ENCODE data around the gene AGAP1.
"Not testable (repeated sequence)": the region's sequence is repeated elsewhere in the genome, so short reads cannot be mapped to it uniquely, and the experiment has no call there.

The AGAP1 gene

GRCh38 chr2:236128321-236128720 is 634.5 kb downstream of the AGAP1 start:
- Histone ChIP-seq H3K4me3 (ENCODE audit: low read length in 2 of 2) (no peak overlapping the region), H3K4me1 (ENCODE audit: control insufficient read depth in 2 of 2, insufficient read depth in 2 of 2, low read length in 2 of 2) (no peaks in the 10 kb centered on the region), H3K36me3 (ENCODE audit: control insufficient read depth in 2 of 2, insufficient read depth in 2 of 2, low read length in 2 of 2) (peaks cover 11 to 21% of the 10 kb centered on the region in 2 donors), H3K9ac (ENCODE audit: low read depth in 1 of 2, low read length in 2 of 2) (no peak overlapping the region), H3K27ac (ENCODE audit: low read depth in 2 of 2, low read length in 2 of 2) (no peak overlapping the region), H3K9me3 (ENCODE audit: control insufficient read depth in 2 of 2, low read length in 2 of 2) (no peaks in the 10 kb centered on the region), H3K27me3 (ENCODE audit: control insufficient read depth in 2 of 2, insufficient read depth in 2 of 2, low read length in 2 of 2) (no peaks in the 10 kb centered on the region)

DNA sequence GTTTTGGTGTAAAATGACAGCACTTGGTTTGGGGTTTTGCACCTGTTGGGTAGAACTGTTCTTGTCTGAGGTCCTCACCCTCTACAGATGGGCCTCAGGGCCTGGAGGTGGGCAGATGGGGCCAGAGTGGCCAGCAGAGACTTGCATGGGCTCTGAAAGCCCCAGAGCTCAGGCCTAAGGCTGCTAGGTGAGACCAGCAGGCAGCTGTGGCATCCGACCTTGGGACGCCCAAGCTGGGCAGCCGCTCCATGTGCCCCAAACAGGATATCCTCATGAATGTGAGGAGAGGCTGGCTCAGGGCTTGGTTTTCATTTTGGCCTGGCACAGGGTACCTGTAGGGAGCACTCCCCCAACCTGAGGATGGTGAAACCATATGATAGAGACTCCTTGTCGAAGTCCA is 636.1 kb downstream of the AGAP1 start:
- no peaks in the 10 kb centered on the region for H3K9me3 ChIP-seq (ENCODE audit: control insufficient read depth in 2 of 2, low read length in 2 of 2)
- H3K9ac ChIP-seq (ENCODE audit: low read depth in 1 of 2, low read length in 2 of 2): no peak overlapping the region
- no peaks in the 10 kb centered on the region for H3K27me3 ChIP-seq (ENCODE audit: control insufficient read depth in 2 of 2, insufficient read depth in 2 of 2, low read length in 2 of 2)
- H3K4me3 ChIP-seq (ENCODE audit: low read length in 2 of 2): no peak overlapping the region
- no peak overlapping the region for H3K27ac ChIP-seq (ENCODE audit: low read depth in 2 of 2, low read length in 2 of 2)
- H3K4me1 ChIP-seq (ENCODE audit: control insufficient read depth in 2 of 2, insufficient read depth in 2 of 2, low read length in 2 of 2): no peaks in the 10 kb centered on the region
- H3K36me3 ChIP-seq (ENCODE audit: control insufficient read depth in 2 of 2, insufficient read depth in 2 of 2, low read length in 2 of 2): peaks cover 3 to 10% of the 10 kb centered on the region in 2 donors

- H3K4me1 ChIP-seq (ENCODE audit: control insufficient read depth in 2 of 2, insufficient read depth in 2 of 2, low read length in 2 of 2): no peaks in the 10 kb centered on the region
- H3K27me3 ChIP-seq (ENCODE audit: control insufficient read depth in 2 of 2, insufficient read depth in 2 of 2, low read length in 2 of 2): no peaks in the 10 kb centered on the region
- no peaks in the 10 kb centered on the region for H3K9me3 ChIP-seq (ENCODE audit: control insufficient read depth in 2 of 2, low read length in 2 of 2)
- H3K9ac ChIP-seq (ENCODE audit: low read depth in 1 of 2, low read length in 2 of 2): no peak overlapping the region
- no peak overlapping the region for H3K4me3 ChIP-seq (ENCODE audit: low read length in 2 of 2)
- no peak overlapping the region for H3K27ac ChIP-seq (ENCODE audit: low read depth in 2 of 2, low read length in 2 of 2)
- peaks cover 3 to 9% of the 10 kb centered on the region in 2 donors for H3K36me3 ChIP-seq (ENCODE audit: control insufficient read depth in 2 of 2, insufficient read depth in 2 of 2, low read length in 2 of 2)
These were observed 636.6 kb downstream of the AGAP1 start for GRCh38 chr2:236130349-236130998.

DNA sequence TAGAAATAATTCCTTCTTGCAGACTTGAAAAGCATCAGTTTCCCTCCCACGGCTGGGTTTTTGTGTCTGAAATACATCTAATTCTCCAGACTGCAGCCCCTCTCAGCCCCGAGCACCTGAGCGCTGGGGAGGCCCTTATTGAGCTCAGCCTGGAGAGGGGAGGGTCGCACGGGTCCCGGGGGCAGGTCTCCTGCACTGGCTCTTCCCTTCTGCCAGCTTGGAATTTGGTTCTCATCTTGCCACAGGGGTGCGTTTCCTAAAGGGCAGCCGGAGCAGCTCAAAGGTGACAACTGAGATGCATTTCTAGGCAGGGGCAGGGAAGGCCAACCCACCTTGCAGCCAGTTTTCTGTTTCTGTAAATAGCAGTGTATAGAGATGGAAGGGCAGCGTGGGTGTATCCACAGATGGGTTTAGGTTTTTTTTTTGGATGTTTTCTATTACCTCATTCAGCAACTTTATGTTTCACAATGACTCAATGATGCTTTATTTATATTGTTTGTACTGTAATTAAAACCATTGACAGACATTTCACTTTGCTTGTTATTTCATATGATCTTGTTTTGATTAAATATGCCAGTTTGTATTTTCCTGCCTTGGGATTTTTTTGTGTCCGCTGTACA is 637.3 kb downstream of the AGAP1 start:
- H3K27ac ChIP-seq (ENCODE audit: low read depth in 2 of 2, low read length in 2 of 2): no peak overlapping the region
- no peaks in the 10 kb centered on the region for H3K9me3 ChIP-seq (ENCODE audit: control insufficient read depth in 2 of 2, low read length in 2 of 2)
- H3K27me3 ChIP-seq (ENCODE audit: control insufficient read depth in 2 of 2, insufficient read depth in 2 of 2, low read length in 2 of 2): no peaks in the 10 kb centered on the region
- H3K4me1 ChIP-seq (ENCODE audit: control insufficient read depth in 2 of 2, insufficient read depth in 2 of 2, low read length in 2 of 2): no peaks in the 10 kb centered on the region
- no peak overlapping the region for H3K9ac ChIP-seq (ENCODE audit: low read depth in 1 of 2, low read length in 2 of 2)
- H3K4me3 ChIP-seq (ENCODE audit: low read length in 2 of 2): no peak overlapping the region
- peaks cover 0 to 7% of the 10 kb centered on the region in 2 donors for H3K36me3 ChIP-seq (ENCODE audit: control insufficient read depth in 2 of 2, insufficient read depth in 2 of 2, low read length in 2 of 2)

DNA sequence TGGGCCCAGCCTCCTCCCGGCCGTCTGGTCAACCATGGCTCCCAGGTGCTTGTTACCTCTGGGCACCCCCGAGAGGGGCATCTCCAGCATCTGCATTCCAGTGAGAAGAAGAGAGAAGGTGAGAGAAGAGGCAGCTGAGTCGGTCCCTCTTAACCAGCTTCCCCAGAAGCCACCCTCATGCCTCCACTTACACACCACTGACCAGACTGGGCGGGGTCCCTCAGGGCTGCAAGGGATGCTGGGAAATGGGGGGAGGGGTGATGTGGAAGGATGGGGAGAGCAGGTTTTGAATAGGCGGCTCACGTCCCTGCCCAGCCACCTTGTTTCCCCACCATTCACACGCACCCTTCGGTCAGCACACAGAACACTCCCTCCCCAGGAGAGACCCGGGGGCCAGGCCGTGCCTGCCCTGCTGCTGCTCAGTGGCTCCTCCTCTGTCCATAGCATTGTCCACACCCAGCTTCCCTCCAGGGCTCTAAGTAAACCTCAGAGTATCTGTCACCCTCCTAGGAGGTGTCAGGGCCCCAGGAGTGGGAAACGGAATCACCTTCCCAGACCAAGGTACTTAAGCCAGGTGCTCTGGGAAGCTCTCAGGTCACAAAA is 639.7 kb downstream of the AGAP1 start:
- Histone ChIP-seq H3K4me3 (ENCODE audit: low read length in 2 of 2) (no peak overlapping the region), H3K9ac (ENCODE audit: low read depth in 1 of 2, low read length in 2 of 2) (no peak overlapping the region), H3K36me3 (ENCODE audit: control insufficient read depth in 2 of 2, insufficient read depth in 2 of 2, low read length in 2 of 2) (no peaks in the 10 kb centered on the region), H3K27ac (ENCODE audit: low read depth in 2 of 2, low read length in 2 of 2) (no peak overlapping the region), H3K9me3 (ENCODE audit: control insufficient read depth in 2 of 2, low read length in 2 of 2) (no peaks in the 10 kb centered on the region), H3K4me1 (ENCODE audit: control insufficient read depth in 2 of 2, insufficient read depth in 2 of 2, low read length in 2 of 2) (no peaks in the 10 kb centered on the region), H3K27me3 (ENCODE audit: control insufficient read depth in 2 of 2, insufficient read depth in 2 of 2, low read length in 2 of 2) (no peaks in the 10 kb centered on the region)

- Histone ChIP-seq H3K9me3 (ENCODE audit: control insufficient read depth in 2 of 2, low read length in 2 of 2) (no peaks in the 10 kb centered on the region), H3K9ac (ENCODE audit: low read depth in 1 of 2, low read length in 2 of 2) (no peak overlapping the region), H3K27me3 (ENCODE audit: control insufficient read depth in 2 of 2, insufficient read depth in 2 of 2, low read length in 2 of 2) (no peaks in the 10 kb centered on the region), H3K27ac (ENCODE audit: low read depth in 2 of 2, low read length in 2 of 2) (no peak overlapping the region), H3K36me3 (ENCODE audit: control insufficient read depth in 2 of 2, insufficient read depth in 2 of 2, low read length in 2 of 2) (no peaks in the 10 kb centered on the region), H3K4me1 (ENCODE audit: control insufficient read depth in 2 of 2, insufficient read depth in 2 of 2, low read length in 2 of 2) (no peaks in the 10 kb centered on the region), H3K4me3 (ENCODE audit: low read length in 2 of 2) (no peak overlapping the region)
These were observed 642.7 kb downstream of the AGAP1 start for GRCh38 chr2:236136538-236136937.

- Histone ChIP-seq H3K27me3 (ENCODE audit: control insufficient read depth in 2 of 2, insufficient read depth in 2 of 2, low read length in 2 of 2) (no peaks in the 10 kb centered on the region), H3K27ac (ENCODE audit: low read depth in 2 of 2, low read length in 2 of 2) (no peak overlapping the region), H3K4me3 (ENCODE audit: low read length in 2 of 2) (no peak overlapping the region), H3K4me1 (ENCODE audit: control insufficient read depth in 2 of 2, insufficient read depth in 2 of 2, low read length in 2 of 2) (no peaks in the 10 kb centered on the region), H3K9ac (ENCODE audit: low read depth in 1 of 2, low read length in 2 of 2) (no peak overlapping the region), H3K36me3 (ENCODE audit: control insufficient read depth in 2 of 2, insufficient read depth in 2 of 2, low read length in 2 of 2) (no peaks in the 10 kb centered on the region), H3K9me3 (ENCODE audit: control insufficient read depth in 2 of 2, low read length in 2 of 2) (no peaks in the 10 kb centered on the region)
These were observed 643.2 kb downstream of the AGAP1 start for GRCh38 chr2:236137066-236137465.

- H3K4me3 ChIP-seq (ENCODE audit: low read length in 2 of 2); H3K36me3 ChIP-seq (ENCODE audit: control insufficient read depth in 2 of 2, insufficient read depth in 2 of 2, low read length in 2 of 2); H3K9ac ChIP-seq (ENCODE audit: low read depth in 1 of 2, low read length in 2 of 2); H3K27ac ChIP-seq (ENCODE audit: low read depth in 2 of 2, low read length in 2 of 2); H3K4me1 ChIP-seq (ENCODE audit: control insufficient read depth in 2 of 2, insufficient read depth in 2 of 2, low read length in 2 of 2); H3K27me3 ChIP-seq (ENCODE audit: control insufficient read depth in 2 of 2, insufficient read depth in 2 of 2, low read length in 2 of 2); H3K9me3 ChIP-seq (ENCODE audit: control insufficient read depth in 2 of 2, low read length in 2 of 2): not testable (repeated sequence)
These were observed 647.8 kb downstream of the AGAP1 start for GRCh38 chr2:236141616-236142015.

- Histone ChIP-seq H3K9ac (ENCODE audit: low read depth in 1 of 2, low read length in 2 of 2) (no peak overlapping the region), H3K27me3 (ENCODE audit: control insufficient read depth in 2 of 2, insufficient read depth in 2 of 2, low read length in 2 of 2) (no peaks in the 10 kb centered on the region), H3K27ac (ENCODE audit: low read depth in 2 of 2, low read length in 2 of 2) (no peak overlapping the region), H3K4me1 (ENCODE audit: control insufficient read depth in 2 of 2, insufficient read depth in 2 of 2, low read length in 2 of 2) (no peaks in the 10 kb centered on the region), H3K4me3 (ENCODE audit: low read length in 2 of 2) (no peak overlapping the region), H3K36me3 (ENCODE audit: control insufficient read depth in 2 of 2, insufficient read depth in 2 of 2, low read length in 2 of 2) (no peaks in the 10 kb centered on the region), H3K9me3 (ENCODE audit: control insufficient read depth in 2 of 2, low read length in 2 of 2) (no peaks in the 10 kb centered on the region)
These were observed 650.0 kb downstream of the AGAP1 start for GRCh38 chr2:236143811-236144210.

GRCh38 chr2:236146436-236146835 is 652.6 kb downstream of the AGAP1 start:
- no peak overlapping the region for H3K4me3 ChIP-seq (ENCODE audit: low read length in 2 of 2)
- no peaks in the 10 kb centered on the region for H3K4me1 ChIP-seq (ENCODE audit: control insufficient read depth in 2 of 2, insufficient read depth in 2 of 2, low read length in 2 of 2)
- no peaks in the 10 kb centered on the region for H3K36me3 ChIP-seq (ENCODE audit: control insufficient read depth in 2 of 2, insufficient read depth in 2 of 2, low read length in 2 of 2)
- no peak overlapping the region for H3K9ac ChIP-seq (ENCODE audit: low read depth in 1 of 2, low read length in 2 of 2)
- H3K27ac ChIP-seq (ENCODE audit: low read depth in 2 of 2, low read length in 2 of 2): no peak overlapping the region
- H3K27me3 ChIP-seq (ENCODE audit: control insufficient read depth in 2 of 2, insufficient read depth in 2 of 2, low read length in 2 of 2): no peaks in the 10 kb centered on the region
- no peaks in the 10 kb centered on the region for H3K9me3 ChIP-seq (ENCODE audit: control insufficient read depth in 2 of 2, low read length in 2 of 2)

All from mucosa of rectum (tissue), 2 donors.